DMS153 treated with DMSO at 0.1 percent for 48 hours (cell line): Measurements from ENCODE around the gene RAI1.
A peak's percentile ranks its signal among the peaks of the same experiment; 100 is the strongest.

Source experiments
- DNase-seq: peaks from one replicate; lab custom pipeline; 2025; ENCODE audit not compliant: unreplicated experiment; lab: John Stamatoyannopoulos, UW

The RAI1 gene

GRCh38 chr17:17813055-17813724, 131.9 kb downstream of the RAI1 start:
- DNase-seq, result no peak

GRCh38 chr17:17813725-17814095, 132.5 kb downstream of the RAI1 start:
- no peak for DNase-seq

- DNase-seq, result no peak
Observed at GRCh38 chr17:17814162-17815061, 133.2 kb downstream of the RAI1 start.

GRCh38 chr17:17815062-17815406, 133.8 kb downstream of the RAI1 start:
- DNase-seq, result no peak

GRCh38 chr17:17815436-17816200, 134.4 kb downstream of the RAI1 start:
- no peak for DNase-seq

GRCh38 chr17:17816240-17816814, 135.1 kb downstream of the RAI1 start:
- DNase-seq, result no peak

GRCh38 chr17:17816831-17817551, 135.7 kb downstream of the RAI1 start:
- DNase-seq, result no peak

GRCh38 chr17:17817552-17817947, 136.3 kb downstream of the RAI1 start:
- no peak for DNase-seq

- no peak for DNase-seq
Observed at GRCh38 chr17:17818088-17818526, 136.8 kb downstream of the RAI1 start.

- DNase-seq, result no peak
Observed at GRCh38 chr17:17819111-17819510, 137.9 kb downstream of the RAI1 start.

GRCh38 chr17:17819561-17819995, 138.3 kb downstream of the RAI1 start:
- DNase-seq, result no peak

- DNase-seq, result no peak
Observed at GRCh38 chr17:17820046-17820445, 138.8 kb downstream of the RAI1 start.

- no peak for DNase-seq
Observed at GRCh38 chr17:17820463-17821158, 139.4 kb downstream of the RAI1 start.

GRCh38 chr17:17822189-17822588, 140.9 kb downstream of the RAI1 start:
- DNase-seq, result no peak

GRCh38 chr17:17822616-17823015, 141.4 kb downstream of the RAI1 start:
- no peak for DNase-seq

GRCh38 chr17:17823433-17824118, 142.3 kb downstream of the RAI1 start:
- DNase-seq, result peak; percentile 14

- no peak for DNase-seq
Observed at GRCh38 chr17:17824119-17824782, 143.0 kb downstream of the RAI1 start.

GRCh38 chr17:17824783-17825614, 143.7 kb downstream of the RAI1 start:
- DNase-seq, result no peak
